HG02759 (cell line): ENCODE results near the gene RAPGEF4.
"Not testable (repeated sequence)": the region's sequence is repeated elsewhere in the genome, so short reads cannot be mapped to it uniquely, and the experiment has no call there.

ENCODE experiments used
- ATAC-seq: cut with Tn5 transposase; IDR thresholded peaks from one replicate; pipeline ENCODE4 v1.9.1; 2021; ENCODE audit warnings: mild to moderate bottlenecking, moderate library complexity; ENCODE audit not compliant: unreplicated experiment

The RAPGEF4 gene

DNA sequence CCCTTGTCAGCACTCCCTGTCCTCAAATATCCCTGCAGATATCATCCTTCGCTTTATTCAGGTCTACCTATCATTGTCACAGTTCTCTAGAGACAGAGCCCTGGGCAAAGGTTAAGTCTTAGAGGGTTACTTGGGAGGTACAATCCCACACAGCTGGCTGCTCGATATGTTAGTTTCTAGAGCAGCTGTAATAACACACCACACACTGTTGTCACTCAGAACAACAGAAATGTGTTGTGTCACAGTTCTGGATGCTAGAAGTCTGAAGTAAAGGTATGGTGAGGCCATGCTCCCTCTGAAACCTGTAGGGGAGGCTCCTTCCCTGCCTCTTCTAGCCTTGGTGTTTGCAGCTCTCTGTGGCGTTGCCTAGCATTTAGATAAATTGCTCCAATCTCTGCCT is 9.9 kb upstream of the RAPGEF4 start:
- ATAC-seq = no peak

DNA sequence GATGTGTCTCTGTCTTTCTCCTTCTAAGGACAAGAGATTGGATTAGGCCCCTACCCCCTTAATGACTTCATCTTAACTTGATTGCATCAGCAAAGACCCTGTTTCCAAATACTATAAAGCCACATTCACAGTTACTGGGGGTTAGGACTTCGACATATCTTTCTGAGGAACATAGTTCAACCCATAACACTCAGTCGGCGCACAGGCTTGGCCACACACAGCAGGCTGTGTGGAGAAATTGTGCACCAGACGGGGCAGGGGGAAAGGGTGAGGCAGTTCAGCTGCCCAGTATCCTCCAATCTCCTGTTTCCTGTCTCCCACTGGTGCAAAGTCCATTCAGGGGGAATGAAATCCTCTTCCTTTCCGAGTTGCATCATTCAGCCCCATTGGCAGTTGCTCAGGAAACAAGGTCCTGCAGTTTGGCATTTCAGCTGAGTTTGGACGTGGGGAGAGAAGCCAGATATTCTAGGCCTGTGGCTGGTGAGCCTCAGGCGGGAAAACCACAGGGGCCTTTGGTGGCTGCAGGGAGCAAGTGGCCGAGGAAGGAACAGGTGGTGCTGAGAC is 9.4 kb upstream of the RAPGEF4 start:
- no peak for ATAC-seq

DNA sequence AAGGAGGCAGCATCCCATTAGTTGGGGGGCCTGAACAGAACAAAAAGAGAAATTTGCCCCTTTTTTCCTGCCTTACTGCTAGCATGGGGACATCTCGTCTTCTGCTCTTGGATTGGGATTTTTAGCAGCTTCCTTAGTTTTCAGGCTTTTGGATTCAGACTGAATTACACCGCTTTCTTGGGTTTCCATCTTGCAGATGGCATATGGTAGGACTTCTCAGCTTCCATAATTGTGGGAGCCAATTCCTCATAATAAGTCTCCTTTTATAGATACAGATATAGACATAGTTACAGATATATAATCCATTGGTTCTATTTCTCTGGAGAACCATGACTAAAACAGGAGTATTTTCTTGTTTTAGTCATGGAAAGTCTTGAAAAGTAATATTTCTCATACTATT is 5.2 kb upstream of the RAPGEF4 start:
- ATAC-seq = no peak

DNA sequence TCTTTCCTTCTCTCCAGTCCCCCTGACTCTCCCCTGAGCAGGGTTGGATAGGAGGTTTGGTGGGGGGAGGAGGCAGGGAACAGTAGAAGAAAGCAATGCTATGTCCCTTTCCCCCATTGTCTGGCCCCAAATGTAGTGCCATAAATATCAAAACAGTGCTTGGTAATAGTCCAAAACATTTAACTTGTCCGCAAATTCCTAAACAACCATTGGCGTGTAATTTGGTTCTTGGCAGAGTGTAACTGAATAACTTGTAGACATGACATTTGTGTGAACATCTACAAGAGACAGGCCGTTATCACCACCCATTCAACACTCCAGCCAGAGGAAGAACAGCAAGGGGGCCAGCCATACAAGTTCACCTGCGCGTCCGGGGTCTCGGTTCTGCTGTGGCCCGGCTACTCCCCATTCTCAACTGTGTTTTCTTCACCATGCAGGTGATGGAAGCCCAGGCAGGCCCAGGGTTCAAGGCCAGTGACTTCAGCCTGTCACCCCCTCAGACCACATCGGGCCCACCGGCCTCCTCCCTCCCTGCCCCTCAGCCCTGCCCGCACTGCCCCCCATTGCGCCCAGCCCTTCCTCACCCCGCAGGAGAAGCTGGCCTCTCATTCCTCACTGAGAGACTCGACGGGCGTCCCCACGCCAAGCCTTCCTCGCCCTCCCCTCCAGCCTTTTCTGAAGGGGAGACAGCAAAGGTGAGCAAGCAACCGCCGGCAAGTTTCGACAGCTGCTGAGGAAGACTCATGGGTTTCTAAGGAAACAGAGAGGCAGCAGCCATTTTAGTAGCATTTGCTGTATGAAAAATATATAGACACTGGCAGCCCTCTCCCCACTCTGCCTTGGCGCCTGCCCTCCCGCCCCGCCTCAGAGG is 699 bp upstream of the RAPGEF4 start:
- no peak for ATAC-seq

DNA sequence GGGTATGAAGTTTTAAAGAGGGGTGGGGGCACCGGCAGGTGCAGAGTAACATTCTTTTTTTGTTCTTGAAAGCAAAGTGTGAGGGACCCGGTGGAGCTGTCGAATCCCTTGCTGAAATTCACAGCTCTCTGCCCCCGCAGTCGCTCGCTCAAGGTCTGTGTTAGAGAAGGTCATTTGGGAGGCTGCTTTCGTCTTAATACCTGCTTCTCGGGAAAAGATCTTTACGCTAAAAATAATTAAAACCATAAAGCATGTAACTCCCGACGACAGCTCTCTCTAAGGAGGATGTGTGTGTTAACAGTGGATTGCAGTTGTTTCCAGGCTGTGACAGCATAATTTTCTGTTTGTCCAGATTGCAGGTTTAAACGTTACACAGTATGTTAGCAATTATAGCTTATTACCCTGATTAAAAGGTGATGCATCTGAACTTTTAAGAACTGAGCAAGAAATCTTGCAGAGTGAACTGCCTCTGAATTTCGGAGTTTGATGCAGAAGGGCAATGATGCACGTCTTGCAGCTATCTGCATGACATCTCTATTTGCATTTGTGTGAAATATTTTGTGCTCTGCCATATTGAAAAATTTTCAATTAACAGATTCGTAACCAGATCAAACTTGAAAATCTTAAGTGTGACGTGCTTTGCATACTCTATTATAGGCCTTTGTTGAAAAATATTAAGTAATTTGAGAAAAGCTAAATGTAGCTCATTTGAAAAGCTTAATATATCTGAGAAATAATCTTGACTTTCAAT is 954 bp downstream of the RAPGEF4 start:
- no peak for ATAC-seq

DNA sequence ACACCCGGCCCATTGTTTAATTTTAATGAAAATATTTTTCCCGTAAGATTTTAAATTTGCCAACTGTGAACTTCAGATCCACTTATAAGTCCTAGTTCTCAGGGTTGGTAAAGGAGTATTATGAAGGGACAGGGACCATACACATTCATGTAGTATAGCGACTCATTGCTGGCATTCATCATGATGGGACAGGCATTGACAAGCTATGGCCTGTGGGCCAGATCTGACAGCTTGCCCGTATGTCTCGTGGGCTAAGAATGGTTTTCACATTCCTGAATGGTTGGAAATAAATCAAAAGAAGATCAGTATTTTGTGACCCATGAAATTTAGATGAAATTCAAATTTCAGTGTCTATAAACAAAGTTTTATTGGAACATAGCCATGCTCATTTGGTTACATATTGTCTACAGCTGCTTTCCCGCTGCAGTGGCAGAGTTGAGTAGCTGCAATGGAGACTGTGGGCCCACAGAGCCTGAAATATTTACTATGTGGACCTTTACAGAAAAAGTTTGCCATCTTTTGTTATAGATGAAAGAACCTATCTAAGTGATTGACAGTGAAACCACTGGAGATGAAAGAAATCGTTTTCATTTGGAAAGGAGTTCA is 4.1 kb downstream of the RAPGEF4 start:
- no peak for ATAC-seq

DNA sequence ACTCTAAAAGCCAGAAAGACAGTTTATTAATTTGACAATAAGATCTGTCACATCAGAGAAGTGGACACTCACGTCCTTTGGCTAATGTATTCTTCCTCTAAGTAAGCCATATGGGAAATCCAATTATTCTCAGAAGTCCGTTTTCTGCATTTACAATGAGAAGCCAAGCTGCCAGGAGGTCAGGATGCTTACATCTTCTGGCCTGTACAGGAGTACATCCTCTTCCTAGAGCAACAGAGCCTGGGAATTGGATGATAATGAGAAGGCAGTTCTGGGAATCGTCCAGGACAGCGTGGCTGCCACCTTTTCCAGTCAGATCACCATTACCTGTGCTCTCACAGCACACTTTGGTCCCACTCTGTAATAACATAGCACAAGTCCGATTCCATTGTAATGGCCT is 5.2 kb downstream of the RAPGEF4 start:
- no peak for ATAC-seq

DNA sequence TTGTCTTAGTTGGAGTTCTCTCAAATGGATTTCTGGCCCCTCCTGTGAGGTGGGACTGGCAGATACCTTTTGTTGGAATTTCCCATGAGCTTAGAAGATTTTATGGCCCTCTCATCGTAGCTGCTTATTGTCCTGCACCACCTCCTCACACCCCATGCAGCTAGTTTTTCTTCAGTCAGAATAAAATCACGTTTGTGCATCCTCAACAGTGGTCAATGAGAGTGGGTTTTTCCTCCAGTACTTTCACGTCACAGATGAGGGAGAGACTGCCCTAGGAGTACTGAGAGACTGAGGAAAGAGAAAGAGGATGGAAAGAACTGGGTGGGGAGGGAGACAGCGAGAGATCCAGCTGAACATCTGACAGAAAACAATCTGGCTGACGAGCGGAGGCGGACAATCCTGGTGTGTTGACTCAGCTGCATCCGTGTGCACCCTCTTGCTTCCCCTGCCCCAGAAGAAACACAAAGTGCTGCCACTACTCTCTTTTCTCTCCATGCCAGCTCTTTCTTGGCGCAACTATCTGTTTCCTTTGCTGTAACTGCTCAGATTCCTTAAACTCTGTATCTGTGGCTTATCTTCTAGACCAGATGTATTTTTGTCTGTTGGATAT is 7.4 kb downstream of the RAPGEF4 start:
- ATAC-seq = no peak

DNA sequence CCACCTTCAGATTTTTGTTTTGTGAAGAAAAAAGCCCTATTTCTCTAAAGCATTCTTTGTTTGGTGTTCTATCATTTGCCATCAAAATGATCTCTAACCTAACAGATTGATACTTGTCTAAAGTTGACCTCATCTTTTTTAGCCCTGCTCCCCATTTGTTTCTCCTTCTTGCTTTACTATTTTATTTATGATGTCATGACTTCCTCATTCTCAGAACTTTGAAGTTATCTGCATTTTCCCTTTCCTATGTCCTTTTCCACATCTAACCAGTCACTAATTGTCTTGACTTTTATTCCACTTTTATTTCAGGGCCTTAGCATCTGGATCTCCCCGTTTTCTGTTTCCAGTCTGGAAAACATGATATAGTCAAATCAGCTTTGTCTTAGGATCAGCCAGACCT is 8.3 kb downstream of the RAPGEF4 start:
- ATAC-seq = no peak

DNA sequence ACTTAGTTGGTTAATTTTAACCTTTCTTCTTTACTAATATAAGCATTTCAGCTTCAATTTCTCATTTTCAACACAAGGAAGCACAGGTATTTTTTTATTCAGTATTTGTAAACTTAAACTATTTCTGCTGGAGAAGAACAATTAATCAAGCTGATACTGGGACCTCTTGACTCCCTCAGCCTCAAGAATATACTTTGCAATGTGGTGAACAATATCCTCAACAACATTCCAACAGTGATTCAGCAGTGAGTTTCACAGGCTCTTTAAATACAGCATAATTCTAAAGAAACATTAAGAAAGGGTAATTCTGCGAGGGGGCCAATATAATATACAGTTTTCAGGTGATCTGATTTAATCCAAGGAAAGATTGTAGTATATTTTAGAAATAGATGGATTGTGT is 10.0 kb downstream of the RAPGEF4 start:
- no peak for ATAC-seq

DNA sequence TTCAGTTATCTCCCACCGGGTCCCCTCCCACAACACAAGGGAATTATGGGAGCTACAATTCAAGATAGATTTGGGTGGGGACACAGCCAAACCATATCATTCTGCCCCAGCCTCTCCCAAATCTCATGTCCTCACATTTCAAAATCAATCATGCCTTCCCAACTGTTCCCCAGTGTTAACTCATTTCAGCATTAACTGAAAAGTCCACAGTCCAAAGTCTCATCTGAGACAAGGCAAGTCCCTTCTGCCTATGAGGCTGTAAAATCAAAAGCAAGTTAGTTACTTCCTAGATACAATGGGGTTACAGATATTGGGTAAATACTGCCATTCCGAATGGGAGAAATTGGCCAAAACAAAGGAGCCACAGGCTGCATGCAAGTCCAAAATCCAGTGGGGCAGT is 12.9 kb downstream of the RAPGEF4 start:
- ATAC-seq = not testable (repeated sequence)

DNA sequence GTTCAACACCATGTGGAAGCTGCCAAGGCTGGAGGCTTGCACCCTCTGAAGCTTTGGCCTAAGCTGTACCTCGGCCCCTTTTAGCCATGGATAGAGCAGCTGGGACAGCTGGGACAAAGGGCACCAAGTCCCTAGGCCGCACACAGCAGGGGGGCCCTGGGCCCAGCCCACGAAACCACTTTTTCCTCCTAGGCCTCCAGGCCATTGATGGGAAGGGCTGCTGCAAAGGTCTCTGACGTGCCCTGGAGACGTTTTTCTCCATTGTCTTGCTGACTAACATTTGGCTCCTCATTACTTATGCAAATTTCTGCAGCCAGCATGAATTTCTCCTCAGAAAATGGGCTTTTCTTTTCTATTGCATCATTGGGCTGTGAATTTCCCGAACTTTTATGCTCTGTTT is 13.7 kb downstream of the RAPGEF4 start:
- ATAC-seq = no peak

DNA sequence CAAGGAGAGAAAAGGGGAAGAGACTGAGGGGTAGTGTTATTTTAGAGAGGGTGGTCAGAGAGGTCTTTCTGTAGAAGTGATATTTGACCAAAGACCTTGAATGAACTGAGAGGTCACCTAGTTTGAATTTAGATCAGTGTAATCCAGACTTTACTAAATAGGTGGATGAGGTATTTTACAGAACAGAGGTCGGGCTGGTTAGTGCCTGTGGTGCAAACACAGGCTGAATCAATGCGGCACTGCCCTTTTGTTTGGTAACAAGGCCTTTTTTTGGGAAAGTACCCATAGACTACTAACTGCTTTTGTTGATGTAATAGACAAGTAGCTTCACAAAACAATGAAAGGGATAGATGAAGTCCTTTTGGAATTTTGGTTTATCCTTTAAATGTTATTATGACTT is 15.9 kb downstream of the RAPGEF4 start:
- ATAC-seq = no peak

DNA sequence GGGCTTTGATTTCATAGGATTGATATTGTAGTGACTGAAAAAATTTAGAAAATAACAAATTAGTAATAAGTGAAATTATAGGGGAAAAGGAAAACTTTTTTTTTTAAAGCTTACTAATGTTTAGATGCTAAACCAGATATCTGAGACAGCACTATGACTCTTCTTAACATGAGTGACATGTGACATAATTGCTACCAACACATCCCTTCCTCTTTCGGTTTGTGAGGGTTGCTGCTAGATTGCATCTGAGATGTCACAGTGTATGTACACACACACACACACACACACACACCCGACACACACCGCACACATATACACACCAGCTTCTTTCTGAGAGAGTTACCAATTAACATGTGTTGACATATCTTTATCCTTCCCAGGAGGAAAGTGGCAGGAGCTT is 18.0 kb downstream of the RAPGEF4 start:
- no peak for ATAC-seq

DNA sequence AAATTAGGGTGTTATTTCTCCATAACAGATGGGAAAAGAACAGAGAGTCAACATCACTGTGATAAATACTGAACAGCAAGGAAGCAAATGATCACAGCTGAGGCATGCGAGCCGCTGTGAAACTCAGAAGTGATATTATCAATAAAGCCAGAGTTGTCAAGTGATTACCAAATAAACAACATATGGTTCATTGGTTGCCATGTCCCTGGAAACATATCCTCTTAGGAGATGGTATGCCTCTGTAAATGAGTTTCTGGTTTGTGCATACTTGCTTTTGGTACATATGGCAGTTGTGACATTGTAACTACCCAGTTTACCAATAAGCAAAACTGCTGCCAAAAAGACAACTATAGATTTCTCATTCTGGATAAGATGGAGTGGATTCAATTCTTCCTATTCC is 23.8 kb downstream of the RAPGEF4 start:
- no peak for ATAC-seq

DNA sequence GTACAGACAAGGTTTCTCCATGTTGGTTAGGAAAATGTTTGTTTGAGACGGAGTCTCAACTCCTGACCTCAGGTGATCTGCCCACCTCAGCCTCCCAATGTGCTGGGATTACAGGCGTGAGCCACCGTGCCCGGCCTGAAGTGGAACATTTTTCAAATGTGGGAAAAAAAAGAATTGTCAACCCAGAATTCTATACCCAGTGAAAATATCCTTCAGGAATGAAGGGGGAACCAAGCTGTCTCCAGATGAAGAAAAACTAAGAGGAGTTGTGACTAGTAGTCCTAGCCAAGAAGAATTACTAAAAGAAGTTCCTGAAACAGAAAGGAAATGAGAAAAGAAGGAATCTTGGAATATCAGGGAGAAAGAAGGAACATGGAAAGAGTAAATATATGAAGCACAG is 25.7 kb downstream of the RAPGEF4 start:
- ATAC-seq = no peak

DNA sequence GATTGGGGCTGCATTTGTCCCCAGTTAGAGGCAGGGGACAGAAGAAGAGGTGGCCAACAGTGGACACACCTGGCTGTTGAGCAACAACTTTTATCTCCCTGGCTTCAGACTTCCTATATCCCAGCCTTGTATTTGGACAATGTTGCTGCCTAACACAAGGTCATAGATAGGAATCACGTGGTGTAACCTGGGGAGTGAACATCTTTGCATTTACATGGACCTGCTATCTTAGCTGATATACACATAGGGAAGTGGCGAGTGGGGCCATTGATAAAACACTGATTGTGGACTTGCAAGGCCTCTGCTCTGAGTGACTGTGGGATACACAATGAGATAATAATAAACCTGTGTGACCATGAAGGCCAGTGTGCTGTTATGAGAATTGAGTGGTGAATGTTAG is 26.9 kb downstream of the RAPGEF4 start:
- ATAC-seq = no peak

DNA sequence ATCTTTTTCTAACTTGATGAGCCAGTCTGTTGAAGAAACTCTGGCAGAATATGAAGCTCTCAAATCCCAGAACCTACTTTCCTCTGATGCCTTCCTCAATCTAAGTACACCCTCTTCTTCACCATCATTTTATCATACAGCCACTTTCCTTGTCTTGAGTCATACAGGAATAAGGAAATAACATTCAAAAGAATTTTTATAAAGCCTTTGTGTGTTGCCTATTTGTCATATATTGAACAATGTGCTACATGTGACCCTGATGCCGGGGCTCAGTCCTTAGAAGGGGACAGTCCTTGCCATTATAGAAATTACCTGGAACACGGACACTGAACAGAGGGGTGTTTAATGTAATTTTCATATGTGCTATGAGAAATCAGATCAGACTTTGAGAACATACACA is 27.4 kb downstream of the RAPGEF4 start:
- ATAC-seq = no peak

DNA sequence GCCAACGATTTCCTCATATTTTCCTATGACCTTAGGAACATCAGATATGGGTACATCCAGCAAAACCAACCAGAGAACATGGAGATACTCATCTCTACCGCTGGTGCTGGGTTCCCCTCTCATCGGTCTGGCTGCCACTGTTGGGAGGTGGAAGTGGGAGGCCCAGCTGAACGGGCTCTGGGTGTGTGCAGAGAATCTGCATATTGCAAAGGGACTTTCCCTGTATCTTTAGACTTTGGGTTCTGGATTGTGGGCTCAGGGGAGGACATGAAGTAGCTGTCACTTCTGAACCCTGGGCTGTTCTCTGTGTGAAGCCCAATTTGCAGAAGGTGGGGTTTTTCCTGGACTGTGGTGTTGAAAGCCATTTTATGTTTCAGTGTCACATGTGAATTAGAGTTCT is 30.0 kb downstream of the RAPGEF4 start:
- ATAC-seq = no peak

DNA sequence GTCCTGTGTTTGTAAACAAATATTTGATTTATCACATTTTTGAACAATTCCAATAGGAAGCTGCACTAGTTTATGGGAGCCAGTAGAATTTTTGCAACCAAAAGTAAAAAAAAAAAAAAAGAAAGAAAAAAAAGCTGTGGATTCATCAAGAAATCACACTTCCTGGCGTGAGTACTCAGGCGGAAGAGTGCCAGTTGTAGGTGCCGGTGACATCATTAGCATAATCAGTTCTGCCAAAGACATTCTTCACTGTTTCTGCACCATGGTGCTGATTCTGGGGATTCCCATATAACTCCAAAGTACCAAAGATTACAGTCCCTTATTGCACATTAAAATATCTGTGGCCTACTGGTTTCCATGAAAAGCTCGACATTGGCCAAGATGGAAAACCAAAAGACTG is 32.8 kb downstream of the RAPGEF4 start:
- no peak for ATAC-seq

DNA sequence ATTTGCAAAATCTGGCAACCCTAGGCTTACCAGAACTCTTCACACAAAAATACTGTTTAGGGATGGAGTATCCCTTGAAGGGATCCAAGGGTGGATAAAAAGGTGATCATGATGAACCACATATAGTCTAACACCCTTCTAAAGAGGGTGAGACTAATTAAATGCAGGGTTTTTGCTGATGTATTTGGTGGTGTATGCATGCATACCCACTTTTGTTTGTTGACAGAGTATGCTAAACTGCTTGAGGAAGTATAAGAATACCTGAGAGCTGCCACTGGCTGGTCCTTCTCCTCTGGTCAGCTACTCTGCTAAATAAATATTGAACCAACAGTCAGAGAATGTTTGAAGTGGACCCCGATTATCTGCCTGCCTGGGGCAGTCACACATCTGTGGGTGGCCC is 34.2 kb downstream of the RAPGEF4 start:
- ATAC-seq = no peak
